Suprapubic skin (tissue), 3 donors: ENCODE data around the gene EYA2.

ENCODE experiments used
- CTCF ChIP-seq, 2 donors: fragments of 200-600 bp in 1 of 2; fragments of 450-650 bp in 1 of 2; sonication (generic) in 1 of 2; IDR thresholded peaks; one replicate each; pipeline ENCODE4 v1.5.1; 2016 to 2019; ENCODE audit warnings: antibody characterized with exemption in 2 of 2, mild to moderate bottlenecking in 1 of 2, moderate library complexity in 1 of 2
- POLR2A ChIP-seq, 2 donors: fragments of 450-650 bp; IDR thresholded peaks; one replicate each; pipeline ENCODE4 v1.6.1; 2017; ENCODE audit warnings: antibody characterized with exemption in 2 of 2, mild to moderate bottlenecking in 2 of 2, moderate library complexity in 2 of 2

- TF ChIP-seq CTCF (IDR thresholded peaks at IDR 0.05) (no peak), POLR2A (IDR thresholded peaks at IDR 0.05) (no peak)
Observed at GRCh38 chr20:46959821-46960220, 65.2 kb downstream of the EYA2 start.
